Activated CD4-positive, alpha-beta T cell treated with anti-CD3 and anti-CD28 coated beads for 24 hours (primary cell): Measurements from ENCODE around the gene YAP1.

Experiments
- DNase-seq, 2 donors: peaks; one replicate each; pipeline ENCODE4 v3.0.0-alpha.2; 2020; ENCODE audit warnings: low read depth in 2 of 2

Gene YAP1

GRCh38 chr11:102116453-102117205, 6.4 kb downstream of the YAP1 start:
- no peak for DNase-seq

- DNase-seq = no peak
Measured at GRCh38 chr11:102117472-102118113, 7.3 kb downstream of the YAP1 start.

- no peak for DNase-seq
Measured at GRCh38 chr11:102118937-102119336, 8.7 kb downstream of the YAP1 start.

- no peak for DNase-seq
Measured at GRCh38 chr11:102119997-102120396, 9.8 kb downstream of the YAP1 start.

GRCh38 chr11:102120437-102120973, 10.3 kb downstream of the YAP1 start:
- no peak for DNase-seq

GRCh38 chr11:102121329-102121728, 11.1 kb downstream of the YAP1 start:
- no peak for DNase-seq

- no peak for DNase-seq
Measured at GRCh38 chr11:102134597-102134996, 24.4 kb downstream of the YAP1 start.

- no peak for DNase-seq
Measured at GRCh38 chr11:102135256-102135655, 25.0 kb downstream of the YAP1 start.

- DNase-seq = no peak
Measured at GRCh38 chr11:102138223-102138622, 28.0 kb downstream of the YAP1 start.

- DNase-seq = no peak
Measured at GRCh38 chr11:102138670-102139069, 28.4 kb downstream of the YAP1 start.

GRCh38 chr11:102139081-102139498, 28.8 kb downstream of the YAP1 start:
- DNase-seq = no peak

GRCh38 chr11:102142333-102142732, 32.1 kb downstream of the YAP1 start:
- no peak for DNase-seq

- no peak for DNase-seq
Measured at GRCh38 chr11:102143867-102144266, 33.6 kb downstream of the YAP1 start.

GRCh38 chr11:102144357-102145355, 34.4 kb downstream of the YAP1 start:
- DNase-seq = no peak

- DNase-seq = no peak
Measured at GRCh38 chr11:102147015-102147414, 36.8 kb downstream of the YAP1 start.

- DNase-seq = no peak
Measured at GRCh38 chr11:102147632-102148031, 37.4 kb downstream of the YAP1 start.

- DNase-seq = no peak
Measured at GRCh38 chr11:102148059-102148458, 37.8 kb downstream of the YAP1 start.

- DNase-seq = no peak
Measured at GRCh38 chr11:102151784-102152525, 41.7 kb downstream of the YAP1 start.

GRCh38 chr11:102153082-102153481, 42.8 kb downstream of the YAP1 start:
- no peak for DNase-seq

- no peak for DNase-seq
Measured at GRCh38 chr11:102154806-102155205, 44.6 kb downstream of the YAP1 start.

- no peak for DNase-seq
Measured at GRCh38 chr11:102155676-102156075, 45.4 kb downstream of the YAP1 start.
